PC-9 (cell line): Measurements from ENCODE around the gene SETDB2. TPM values are rescaled to one million over a fixed set of nuclear protein-coding genes. Genes with fewer than 3 reads are reported as not detected.

Experiments
- BruUV-seq: library from RNA; stranded (reverse); fragments of 400-500 nt; replicated peaks from 2 replicates; lab custom pipeline; 2021; lab: Mats Ljungman, UMichigan
- CTCF ChIA-PET: fragments of 300-600 bp; sonication (Branson Sonifier 250); formaldehyde crosslinking; loops from one replicate; lab custom pipeline; 2022; ENCODE audit warnings: antibody characterized with exemption; lab: Charles Lee
- POLR2A ChIA-PET: fragments of 300-600 bp; sonication (Branson Sonifier 250); formaldehyde crosslinking; loops from one replicate; lab custom pipeline; 2022; ENCODE audit warnings: antibody characterized with exemption; ENCODE audit not compliant: unreplicated experiment; lab: Charles Lee
- DNase-seq, 2 experiments: peaks; one replicate each; pipeline versions ENCODE4 v3.0.0 to v3.0.0-alpha.2; 2015 to 2022; ENCODE audit warnings: mixed read lengths in 1 of 2
- H2AFZ ChIP-seq: fragments of 200-600 bp; sonication (generic); 2 replicates; pipeline ENCODE4 v1.8.1; 2017; ENCODE audit warnings: antibody characterized with exemption
- H3F3A ChIP-seq: fragments of 200-600 bp; sonication (generic); 2 replicates; pipeline ENCODE4 v1.8.1; 2017; ENCODE audit warnings: antibody characterized with exemption, mild to moderate bottlenecking, low read depth; ENCODE audit not compliant: insufficient read depth
- H3K27ac ChIP-seq: fragments of 200-600 bp; sonication (generic); 2 replicates; pipeline ENCODE4 v1.6.1; 2016; ENCODE audit warnings: mixed run types
- H3K27me3 ChIP-seq: fragments of 200-600 bp; sonication (generic); 2 replicates; pipeline ENCODE4 v1.6.1; 2016; ENCODE audit warnings: low read depth, mixed run types; ENCODE audit not compliant: insufficient read depth
- H3K36me3 ChIP-seq: fragments of 200-600 bp; sonication (generic); 2 replicates; pipeline ENCODE4 v1.6.1; 2016; ENCODE audit warnings: low read depth, mixed run types
- H3K4me1 ChIP-seq: fragments of 200-600 bp; sonication (generic); replicated peaks from 2 replicates; pipeline ENCODE4 v1.6.1; 2016; ENCODE audit warnings: mixed run types; ENCODE audit not compliant: insufficient read depth
- H3K4me2 ChIP-seq: fragments of 200-600 bp; sonication (generic); 2 replicates; pipeline ENCODE4 v1.6.1; 2017; ENCODE audit warnings: mixed run types
- H3K4me3 ChIP-seq: fragments of 200-600 bp; sonication (generic); 2 replicates; pipeline ENCODE4 v1.6.1; 2016; ENCODE audit warnings: mixed run types
- H3K79me2 ChIP-seq: fragments of 200-600 bp; sonication (generic); 2 replicates; pipeline ENCODE4 v1.6.1; 2017; ENCODE audit warnings: low read depth, mixed run types
- H3K9me2 ChIP-seq: fragments of 200-600 bp; sonication (generic); 2 replicates; pipeline ENCODE4 v1.8.1; 2017; ENCODE audit warnings: mild to moderate bottlenecking; ENCODE audit not compliant: insufficient read depth
- H3K9me3 ChIP-seq: fragments of 200-600 bp; sonication (generic); 2 replicates; pipeline ENCODE4 v1.8.1; 2016; ENCODE audit warnings: low read depth; ENCODE audit not compliant: insufficient read depth
- H4K20me1 ChIP-seq: fragments of 200-600 bp; sonication (generic); 2 replicates; pipeline ENCODE4 v1.8.1; 2017; ENCODE audit not compliant: insufficient read depth
- EZH2 ChIP-seq: fragments of 200-600 bp; sonication (generic); IDR thresholded peaks from 2 replicates; pipeline ENCODE4 v1.8.0; 2017; ENCODE audit warnings: antibody characterized with exemption, low read depth
- intact Hi-C: fragments of 100-400 bp; cut with micrococcal nuclease; formaldehyde crosslinking; loops from one replicate; pipeline ENCODE4 v1.10.0; 2022; ENCODE audit not compliant: unreplicated experiment
- total RNA-seq: library from RNA; stranded (reverse); gene quantifications from 2 replicates; pipeline ENCODE4 v1.2.3, GENCODE V29; 2021
- TF ChIP-seq, protein P1 (sequence below): fragments of 200-600 bp; sonication (generic); conservative IDR thresholded peaks from 2 replicates; pipeline ENCODE4 v1.6.1; 2017; ENCODE audit warnings: mixed run types, antibody characterized with exemption, mild to moderate bottlenecking, moderate library complexity

The SETDB2 gene
- total RNA-seq, 1 experiment from 2014 or later: 6.9 TPM

DNA sequence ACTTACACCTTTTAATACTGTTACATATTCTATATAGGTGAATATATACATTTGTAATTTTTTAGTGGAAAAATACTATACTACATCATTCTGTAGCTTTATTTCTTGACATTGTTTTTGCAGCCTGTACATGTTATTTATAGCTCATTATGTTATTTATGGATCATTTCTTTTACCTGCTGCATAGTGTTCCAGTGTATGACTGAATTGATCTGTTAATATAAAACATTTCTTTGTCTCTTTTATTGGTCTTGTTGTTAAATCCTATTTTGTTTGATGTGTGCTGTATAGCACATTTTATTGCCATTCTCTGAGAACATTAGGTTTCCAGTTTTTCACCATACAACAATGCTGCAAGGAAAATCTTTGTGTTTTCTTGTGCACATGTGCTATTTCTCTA lies 2.4 kb downstream of the SETDB2 start:
- no peak overlapping the region for H2AFZ ChIP-seq
- BruUV-seq: no TSS peak
- TF ChIP-seq EZH2: no peak
- TF ChIP-seq, protein P1, sequence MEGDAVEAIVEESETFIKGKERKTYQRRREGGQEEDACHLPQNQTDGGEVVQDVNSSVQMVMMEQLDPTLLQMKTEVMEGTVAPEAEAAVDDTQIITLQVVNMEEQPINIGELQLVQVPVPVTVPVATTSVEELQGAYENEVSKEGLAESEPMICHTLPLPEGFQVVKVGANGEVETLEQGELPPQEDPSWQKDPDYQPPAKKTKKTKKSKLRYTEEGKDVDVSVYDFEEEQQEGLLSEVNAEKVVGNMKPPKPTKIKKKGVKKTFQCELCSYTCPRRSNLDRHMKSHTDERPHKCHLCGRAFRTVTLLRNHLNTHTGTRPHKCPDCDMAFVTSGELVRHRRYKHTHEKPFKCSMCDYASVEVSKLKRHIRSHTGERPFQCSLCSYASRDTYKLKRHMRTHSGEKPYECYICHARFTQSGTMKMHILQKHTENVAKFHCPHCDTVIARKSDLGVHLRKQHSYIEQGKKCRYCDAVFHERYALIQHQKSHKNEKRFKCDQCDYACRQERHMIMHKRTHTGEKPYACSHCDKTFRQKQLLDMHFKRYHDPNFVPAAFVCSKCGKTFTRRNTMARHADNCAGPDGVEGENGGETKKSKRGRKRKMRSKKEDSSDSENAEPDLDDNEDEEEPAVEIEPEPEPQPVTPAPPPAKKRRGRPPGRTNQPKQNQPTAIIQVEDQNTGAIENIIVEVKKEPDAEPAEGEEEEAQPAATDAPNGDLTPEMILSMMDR: no peak
- CTCF ChIA-PET: no interaction called here
- H3K79me2 ChIP-seq: peaks cover 23% of the 10 kb centered on the region; the same call in 1 of the 2 replicates
- H3K4me2 ChIP-seq: peak overlapping the region; percentile 93
- no peaks in the 10 kb centered on the region for H3K27me3 ChIP-seq
- DNase-seq: no peak
- no peaks in the 10 kb centered on the region for H3K9me3 ChIP-seq
- H3K4me1 ChIP-seq: peaks cover 6% of the 10 kb centered on the region; the same call in 1 of the 2 replicates
- no peaks in the 10 kb centered on the region for H3K36me3 ChIP-seq
- no peak overlapping the region for H3K27ac ChIP-seq
- H3K4me3 ChIP-seq: no peak overlapping the region; the same call in 1 of the 2 replicates
- intact Hi-C loops: no loop called here
- H3K9me2 ChIP-seq: no peaks in the 10 kb centered on the region
- POLR2A ChIA-PET: interaction anchor here (0.5 to 0.6 kb wide), 3 partner anchors 129 to 1445 kb away, joined by 3 to 4 read pairs (median 4); partner anchors contain the start of gene SUCLA2
- H4K20me1 ChIP-seq: no peaks in the 10 kb centered on the region
- H3F3A ChIP-seq: peaks cover 20% of the 10 kb centered on the region

DNA sequence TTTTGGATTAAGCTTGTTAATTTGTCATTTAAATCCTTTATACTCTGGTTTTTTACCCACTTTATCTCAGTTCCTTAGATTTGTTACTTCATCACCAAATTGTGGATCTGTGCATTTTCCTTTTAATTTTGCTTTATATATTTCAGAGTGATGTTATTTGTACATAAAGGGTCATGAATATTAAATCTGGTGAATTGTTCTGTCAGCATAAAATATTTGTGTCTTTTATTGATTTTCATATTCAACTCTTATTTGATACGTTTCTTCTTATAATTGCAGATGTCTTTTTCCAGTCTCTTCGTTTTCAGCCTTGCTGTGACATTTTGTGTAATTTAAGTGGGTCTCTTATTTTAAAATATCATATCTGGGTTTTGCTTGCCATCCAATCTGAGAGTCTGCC lies 4.7 kb downstream of the SETDB2 start:
- H3K9me2 ChIP-seq: no peaks in the 10 kb centered on the region
- intact Hi-C loops: no loop called here
- no peaks in the 10 kb centered on the region for H3K27me3 ChIP-seq
- H3K4me3 ChIP-seq: no peak overlapping the region
- no peaks in the 10 kb centered on the region; the same call in 1 of the 2 replicates for H3K4me1 ChIP-seq
- H3F3A ChIP-seq: peaks cover 20% of the 10 kb centered on the region
- peaks cover 23% of the 10 kb centered on the region; the same call in 1 of the 2 replicates for H3K79me2 ChIP-seq
- no peaks in the 10 kb centered on the region for H4K20me1 ChIP-seq
- BruUV-seq: no TSS peak
- TF ChIP-seq, protein P1: no peak
- no peak for TF ChIP-seq EZH2
- CTCF ChIA-PET: no interaction called here
- no peak overlapping the region for H3K4me2 ChIP-seq
- POLR2A ChIA-PET: no interaction called here
- no peak overlapping the region for H2AFZ ChIP-seq
- H3K27ac ChIP-seq: no peak overlapping the region
- H3K9me3 ChIP-seq: no peaks in the 10 kb centered on the region
- no peaks in the 10 kb centered on the region for H3K36me3 ChIP-seq
- no peak for DNase-seq

DNA sequence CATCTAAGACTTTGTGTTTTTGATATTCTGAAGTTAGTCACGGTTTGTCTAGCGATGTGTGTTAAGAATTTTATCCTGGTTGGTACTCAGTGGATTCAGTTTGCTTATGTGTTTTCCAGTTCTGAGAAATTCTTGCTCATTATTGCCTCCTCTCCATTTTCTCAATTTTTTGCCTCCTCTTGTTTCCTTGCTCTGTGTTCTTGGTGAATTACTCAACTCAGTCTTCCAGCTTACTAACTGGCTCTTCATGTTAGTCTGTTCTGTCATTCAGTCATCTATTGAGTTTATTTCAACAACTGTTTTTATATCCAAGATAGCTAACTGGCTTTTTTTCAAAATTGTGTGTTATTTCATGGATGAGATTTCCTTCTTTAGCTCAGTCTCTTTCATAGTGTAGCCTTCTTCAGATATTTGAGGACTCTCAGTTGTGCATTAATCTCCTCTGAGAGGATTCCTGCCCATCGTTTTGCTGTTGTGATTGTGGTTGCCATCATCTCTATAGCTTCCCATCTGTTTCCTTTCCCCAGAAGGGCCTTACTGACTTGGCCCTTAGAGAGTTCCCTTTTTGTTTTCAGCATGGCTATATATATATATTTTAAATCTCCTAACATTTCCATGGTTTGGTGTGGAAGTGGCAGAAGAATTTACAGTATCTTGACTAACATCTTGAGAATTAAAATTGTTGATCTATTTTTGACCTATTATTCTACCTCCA lies 6.2 kb downstream of the SETDB2 start:
- CTCF ChIA-PET: no interaction called here
- Histone ChIP-seq H3K9me3 (no peaks in the 10 kb centered on the region), H3K4me1 (no peaks in the 10 kb centered on the region; the same call in 1 of the 2 replicates), H3K27ac (no peak overlapping the region), H3K4me3 (no peak overlapping the region), H2AFZ (no peak overlapping the region), H3K4me2 (no peak overlapping the region), H3K9me2 (no peaks in the 10 kb centered on the region), H3K79me2 (peaks cover 23% of the 10 kb centered on the region; the same call in 1 of the 2 replicates), H4K20me1 (no peaks in the 10 kb centered on the region), H3F3A (peaks cover 10% of the 10 kb centered on the region; the same call in 1 of the 2 replicates), H3K36me3 (0 out of 2 replicates have a peak, but pooled peaks cover 2% of the 10 kb centered on the region), H3K27me3 (no peaks in the 10 kb centered on the region)
- no TSS peak for BruUV-seq
- DNase-seq: no peak
- intact Hi-C loops: no loop called here
- POLR2A ChIA-PET: no interaction called here
- TF ChIP-seq, protein P1: no peak
- no peak for TF ChIP-seq EZH2
